Stimulated activated CD8-positive, alpha-beta memory T cell treated with anti-CD3 and anti-CD28 coated beads, Interleukin-7, amount 100 ng/mL, for 24 hours (primary cell): Measurements from ENCODE around the gene SNCG.
"Not testable (repeated sequence)": the region's sequence is repeated elsewhere in the genome, so short reads cannot be mapped to it uniquely, and the experiment has no call there.

Source experiments
- DNase-seq: peaks from one replicate; pipeline ENCODE4 v3.0.0-alpha.2; 2020; ENCODE audit warnings: low read depth

SNCG gene

DNA sequence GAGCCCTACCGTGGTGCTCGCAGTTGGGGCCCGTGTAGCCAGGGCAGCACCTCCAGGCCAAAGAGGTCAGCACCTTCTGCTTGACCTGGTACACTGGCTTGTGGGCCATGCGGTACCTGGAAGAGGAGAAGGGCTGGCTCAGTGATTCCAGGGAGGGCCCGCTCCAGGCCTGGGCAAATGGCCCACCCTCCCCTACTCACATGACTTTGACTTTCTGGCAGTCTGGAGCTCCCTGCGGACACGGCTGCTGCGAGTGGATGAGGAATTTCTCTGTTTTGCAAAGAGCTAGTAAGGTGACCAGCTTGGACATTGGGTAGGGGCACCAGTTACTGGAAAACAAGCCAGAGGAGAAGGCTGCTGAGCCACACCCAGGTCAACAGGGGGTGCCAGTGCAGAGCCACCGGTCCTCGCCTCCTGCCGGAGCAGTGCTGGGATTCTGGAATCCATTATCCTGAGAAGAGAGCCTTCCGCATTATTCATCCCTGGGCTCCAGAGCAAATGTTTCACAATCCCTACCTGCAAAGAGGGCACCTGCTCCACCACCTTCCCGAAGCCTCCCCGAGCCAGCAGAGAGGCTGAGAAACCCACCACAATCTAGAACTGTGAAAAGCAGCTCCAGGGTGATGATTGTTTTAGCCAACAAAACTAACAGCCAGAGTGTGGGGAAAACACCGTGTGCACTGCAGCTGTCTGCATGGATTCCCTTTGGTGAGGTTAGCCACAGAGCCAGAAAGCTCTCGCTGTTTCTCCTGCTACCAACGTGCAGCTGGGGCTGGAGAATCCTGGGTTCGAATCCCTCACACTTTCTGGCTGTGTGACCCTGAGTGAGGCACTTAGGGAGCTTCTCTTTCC lies 12.8 kb upstream of the SNCG start:
- no peak for DNase-seq

GRCh38 chr10:86946213-86947155 lies 11.9 kb upstream of the SNCG start:
- DNase-seq, result no peak

- not testable (repeated sequence) for DNase-seq
Observed at GRCh38 chr10:86947806-86948205, 10.6 kb upstream of the SNCG start.

DNA sequence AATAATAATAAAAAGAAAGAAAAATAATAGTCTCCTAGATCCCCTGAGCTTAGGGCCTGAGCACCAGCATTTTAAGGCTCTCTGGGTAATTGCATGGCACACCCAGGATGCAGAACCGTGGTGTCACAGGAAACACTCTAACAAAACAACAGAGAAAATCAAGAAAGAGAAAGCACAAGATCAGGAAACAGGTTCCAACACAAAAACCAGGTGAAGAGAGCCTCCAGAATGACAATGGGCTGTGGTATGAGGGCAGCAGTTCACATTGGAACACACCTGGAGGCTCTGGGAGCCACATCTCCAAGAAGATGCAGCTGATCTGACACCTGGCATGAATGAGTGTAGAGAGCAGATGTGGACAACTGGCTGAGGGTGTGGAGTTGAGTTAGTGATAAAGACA lies 8.1 kb upstream of the SNCG start:
- DNase-seq, result no peak

DNA sequence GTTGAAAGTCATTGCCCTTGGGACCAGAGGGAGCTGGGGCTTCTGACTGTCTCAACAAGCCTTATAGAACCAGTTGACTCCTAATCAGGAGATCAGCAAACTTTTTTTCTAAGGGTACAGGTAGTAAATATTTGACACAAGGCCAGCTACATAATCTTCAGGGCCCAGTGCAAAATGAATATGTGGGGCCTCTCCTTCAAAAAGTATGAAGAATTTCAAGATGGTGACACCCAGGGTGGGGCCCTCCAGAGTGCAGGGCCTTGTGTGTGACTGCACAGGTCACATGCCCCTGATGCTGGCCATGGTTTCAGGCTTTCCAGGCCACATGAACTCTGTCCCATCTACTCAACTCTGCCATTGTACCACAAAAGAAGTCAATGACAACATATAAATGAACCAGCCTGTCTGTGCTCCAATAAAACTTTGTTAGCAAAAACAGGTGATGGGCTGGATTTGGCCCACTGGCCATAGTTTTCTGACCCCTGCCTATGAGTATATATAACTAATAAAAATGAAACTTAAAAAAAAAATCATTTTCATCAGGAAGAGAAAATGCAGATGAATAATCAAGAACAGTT lies 7.1 kb upstream of the SNCG start:
- DNase-seq, result no peak

- no peak for DNase-seq
Observed at GRCh38 chr10:86952106-86952505, 6.3 kb upstream of the SNCG start.

- DNase-seq, result not testable (repeated sequence)
Observed at GRCh38 chr10:86952697-86953096, 5.7 kb upstream of the SNCG start.

DNA sequence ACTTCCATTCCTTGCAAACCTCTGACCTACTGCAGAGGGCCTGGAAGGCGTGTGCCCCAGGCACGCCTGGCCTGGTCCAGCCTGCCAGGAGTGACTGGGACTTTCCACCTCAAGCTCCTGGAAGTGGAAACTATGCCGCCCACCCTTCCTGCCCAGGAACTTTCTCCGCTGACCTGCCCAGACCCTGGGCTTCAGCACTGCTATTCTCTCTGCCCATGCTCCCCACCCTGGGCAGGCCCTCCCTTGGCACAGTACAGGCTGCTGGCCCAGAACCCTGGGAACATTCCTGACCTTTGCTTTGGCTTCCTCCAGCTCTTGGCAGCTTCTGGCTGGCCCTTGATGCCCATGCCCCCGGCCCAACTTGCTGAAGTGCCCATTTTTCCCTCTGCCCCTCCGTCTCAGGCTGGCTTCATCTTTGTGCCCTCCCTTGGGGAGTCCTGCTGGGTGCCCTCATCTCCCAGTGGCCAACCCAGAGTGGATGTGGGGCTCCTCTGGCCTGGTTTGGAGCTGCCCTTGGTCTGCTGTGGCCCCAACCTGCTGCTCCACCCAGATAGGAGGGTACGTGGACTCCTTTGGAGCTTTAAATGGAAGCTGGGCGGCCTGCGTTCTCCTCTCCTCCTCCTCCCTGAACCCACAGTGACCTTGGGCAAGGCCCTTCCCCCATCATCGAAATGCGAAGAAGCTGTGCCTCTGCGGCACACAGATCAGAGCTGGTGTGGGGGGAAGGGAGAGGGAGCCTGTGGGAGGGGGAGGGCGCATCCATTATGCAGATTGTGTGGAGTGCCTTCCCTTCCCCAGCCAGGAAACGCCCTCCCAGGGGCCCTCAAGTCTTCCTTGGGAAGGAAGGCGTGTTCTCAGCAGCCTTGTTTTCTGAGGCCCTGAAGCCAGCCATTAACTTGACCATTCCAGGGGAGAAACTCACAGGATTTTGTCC lies 4.4 kb upstream of the SNCG start:
- DNase-seq, result no peak

GRCh38 chr10:86954681-86955500 lies 3.5 kb upstream of the SNCG start:
- no peak for DNase-seq

GRCh38 chr10:86955501-86956194 lies 2.8 kb upstream of the SNCG start:
- DNase-seq, result no peak

GRCh38 chr10:86956195-86956847 lies 2.1 kb upstream of the SNCG start:
- DNase-seq, result no peak

DNA sequence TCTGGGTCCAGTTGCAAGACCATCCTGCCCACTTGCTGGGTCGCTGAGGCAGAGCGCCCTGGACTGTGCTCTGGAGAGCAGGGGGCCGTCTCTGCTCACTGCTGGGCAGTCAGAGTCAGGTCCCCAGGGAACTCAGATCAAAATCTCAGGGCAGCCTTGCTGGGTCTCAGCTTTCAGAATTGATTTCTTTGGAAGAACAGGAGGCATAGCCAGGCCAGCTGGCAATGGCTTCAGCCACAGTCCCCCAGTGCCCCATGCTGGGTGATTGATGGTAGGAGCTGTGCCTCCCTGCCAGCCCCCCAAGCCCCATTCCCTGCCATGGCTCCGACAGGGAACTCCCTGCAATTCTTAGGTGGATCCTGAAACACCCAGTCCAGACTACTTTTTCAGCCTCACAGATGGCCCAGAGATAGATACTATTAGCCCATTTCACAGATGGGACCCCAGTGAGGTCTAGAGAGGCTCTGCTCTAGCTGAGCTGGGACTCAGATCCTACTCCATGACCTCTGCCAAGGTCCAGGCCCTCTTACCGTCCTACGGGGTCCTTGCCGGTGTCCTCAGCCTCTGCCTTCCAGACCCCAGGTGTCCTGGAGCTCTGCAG lies 1.5 kb upstream of the SNCG start:
- no peak for DNase-seq

GRCh38 chr10:86957471-86958115 lies 806 bp upstream of the SNCG start, which contains the start of gene MMRN2:
MMRN2 (minus strand) TSS chr10:86957615; CDS start chr10:86957541, 74 bp downstream.
- no peak for DNase-seq

GRCh38 chr10:86958901-86959736 lies 720 bp downstream of the SNCG start:
- DNase-seq, result no peak

GRCh38 chr10:86959737-86960002 lies 1.3 kb downstream of the SNCG start:
- no peak for DNase-seq

DNA sequence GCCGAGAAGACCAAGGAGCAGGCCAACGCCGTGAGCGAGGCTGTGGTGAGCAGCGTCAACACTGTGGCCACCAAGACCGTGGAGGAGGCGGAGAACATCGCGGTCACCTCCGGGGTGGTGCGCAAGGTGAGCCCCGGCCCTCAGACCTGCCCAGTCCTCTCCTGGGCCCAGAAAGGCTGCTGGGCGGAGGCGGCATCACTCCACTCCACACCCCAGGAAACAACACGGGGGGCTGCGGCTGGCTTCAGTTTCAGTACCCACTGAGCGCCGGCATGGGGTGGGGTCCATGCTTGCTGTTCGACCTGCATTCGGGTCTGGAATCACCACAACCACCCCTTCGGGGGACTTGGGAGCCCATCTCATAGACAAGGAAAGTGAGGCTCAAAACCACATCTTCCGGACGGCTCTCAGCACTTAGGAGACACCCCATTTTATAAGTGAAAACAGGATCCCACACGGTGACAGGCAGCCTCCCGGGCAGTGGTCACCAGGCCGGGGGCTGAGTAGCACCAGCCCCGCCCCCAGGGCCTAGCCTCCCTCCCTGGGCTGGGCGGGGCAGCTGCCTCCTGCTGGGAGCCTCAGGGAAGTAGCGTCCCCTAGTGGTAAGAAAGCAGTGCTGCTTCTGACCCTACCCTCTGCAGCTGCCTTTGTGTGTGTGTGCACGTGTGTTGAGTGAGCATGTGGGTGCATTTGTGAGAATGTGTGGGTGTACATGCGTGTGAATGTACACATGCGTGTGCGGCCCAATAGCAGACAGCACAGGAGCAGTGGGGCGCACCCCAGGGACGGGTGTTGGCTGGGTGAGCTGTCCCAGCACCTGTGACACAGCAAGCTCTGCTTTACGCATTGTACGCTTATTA lies 1.8 kb downstream of the SNCG start:
- DNase-seq, result no peak
